H1 (cell line): ENCODE data around the gene SSX4. TPM values are rescaled to one million over a fixed set of nuclear protein-coding genes. Genes with fewer than 3 reads are reported as not detected.
"Not testable (repeated sequence)": the region's sequence is repeated elsewhere in the genome, so short reads cannot be mapped to it uniquely, and the experiment has no call there.

Source experiments
- CTCF ChIA-PET: fragments of 300-600 bp; sonication (Branson Sonifier 250); formaldehyde crosslinking; loops from one replicate; lab custom pipeline; 2021; ENCODE audit not compliant: partially characterized antibody; lab: Charles Lee
- POLR2A ChIA-PET: fragments of 300-600 bp; sonication (Branson Sonifier 250); formaldehyde crosslinking; loops from one replicate; lab custom pipeline; 2021; ENCODE audit warnings: inconsistent platforms; ENCODE audit not compliant: partially characterized antibody; lab: Charles Lee
- DNase-seq, 2 experiments: peaks; one replicate each; pipeline versions ENCODE4 v3.0.0 to v3.0.0-alpha.2; 2010 to 2022; ENCODE audit warnings: low spot score in 2 of 2, low read depth in 1 of 2, mixed read lengths in 1 of 2
- FAIRE-seq: peaks from 2 replicates; lab custom pipeline; 2011; peaks lifted over from hg19 to GRCh38; lab: Jason Lieb, UNC
- H2AFZ ChIP-seq: 2 replicates; pipeline ENCODE4 v1.8.1; 2012; ENCODE audit warnings: low read length, inconsistent platforms
- H2AK5ac ChIP-seq: 2 replicates; pipeline ENCODE4 v1.6.1; 2013; ENCODE audit warnings: low read depth, low read length
- H2BK120ac ChIP-seq: replicated peaks from 2 replicates; pipeline ENCODE3; 2013; ENCODE audit warnings: low read depth, low read length, inconsistent platforms
- H2BK12ac ChIP-seq: 2 replicates; pipeline ENCODE4 v1.6.1; 2013; ENCODE audit warnings: low read depth, low read length
- H2BK15ac ChIP-seq: 2 replicates; pipeline ENCODE4 v1.6.1; 2013; ENCODE audit warnings: low read length
- H2BK20ac ChIP-seq: 2 replicates; pipeline ENCODE4 v1.6.1; 2013; ENCODE audit warnings: low read length
- H2BK5ac ChIP-seq: 2 replicates; pipeline ENCODE4 v1.6.1; 2013; ENCODE audit warnings: low read depth, low read length
- H3K14ac ChIP-seq: 2 replicates; pipeline ENCODE4 v1.6.1; 2013; ENCODE audit warnings: inconsistent platforms; ENCODE audit not compliant: insufficient read length
- H3K18ac ChIP-seq: 2 replicates; pipeline ENCODE4 v1.6.1; 2013; ENCODE audit warnings: low read length; ENCODE audit errors: extremely low read depth
- H3K23ac ChIP-seq: 2 replicates; pipeline ENCODE4 v1.6.1; 2013; ENCODE audit warnings: inconsistent platforms; ENCODE audit not compliant: insufficient read length
- H3K23me2 ChIP-seq: 2 replicates; pipeline ENCODE4 v1.6.1; 2013; ENCODE audit warnings: low read depth, low read length
- H3K27ac ChIP-seq: 2 replicates; pipeline ENCODE4 v1.6.1; 2011; ENCODE audit warnings: low read depth, low read length, inconsistent platforms
- H3K27me3 ChIP-seq, 4 experiments: replicated peaks in 1 of 4; 1 replicate in 1 of 4; 2 replicates in 3 of 4; pipeline versions ENCODE4 v1.6.1 to v1.8.1; 2011 to 2013; ENCODE audit warnings: low read length in 3 of 4, mild to moderate bottlenecking in 3 of 4, inconsistent platforms in 2 of 4, mixed read lengths in 2 of 4, moderate library complexity in 1 of 4; ENCODE audit not compliant: control insufficient read depth in 3 of 4, insufficient read depth in 3 of 4; ENCODE audit errors: extremely low read depth in 1 of 4
- H3K36me3 ChIP-seq, 4 experiments: 2 replicates each; pipeline versions ENCODE4 v1.6.1 to v1.8.1; 2011 to 2013; ENCODE audit warnings: mild to moderate bottlenecking in 4 of 4, low read length in 3 of 4, moderate library complexity in 2 of 4, control low read depth in 1 of 4, inconsistent platforms in 1 of 4; ENCODE audit not compliant: insufficient read depth in 4 of 4, control insufficient read depth in 2 of 4
- H3K4ac ChIP-seq: replicated peaks from 2 replicates; pipeline ENCODE3; 2013; ENCODE audit warnings: low read length, low read depth, mixed read lengths, inconsistent platforms; ENCODE audit not compliant: insufficient read length
- H3K4me1 ChIP-seq, 4 experiments: replicated peaks in 1 of 4; 1 replicate in 1 of 4; 2 replicates in 3 of 4; pipeline versions ENCODE4 v1.6.1 to v1.8.1; 2011 to 2013; ENCODE audit warnings: low read length in 3 of 4, inconsistent platforms in 2 of 4, mixed read lengths in 1 of 4; ENCODE audit not compliant: insufficient read depth in 4 of 4, control insufficient read depth in 3 of 4
- H3K4me2 ChIP-seq, 2 experiments: 2 replicates each; pipeline versions ENCODE4 v1.6.1 to v1.8.1; 2011 to 2013; ENCODE audit warnings: low read depth in 2 of 2, low read length in 2 of 2, control low read depth in 1 of 2, inconsistent platforms in 1 of 2, mild to moderate bottlenecking in 1 of 2; ENCODE audit not compliant: insufficient read depth in 1 of 2
- H3K4me3 ChIP-seq, 4 experiments: fragments of 200-600, 300-600 bp in 1 of 4; sonication (generic), shearing (Covaris generic), sonication (Bioruptor Twin) in 1 of 4; 2 replicates each; pipeline versions ENCODE4 v1.5.1 to v1.8.1; 2011 to 2016; ENCODE audit warnings: low read length in 4 of 4, low read depth in 3 of 4, control low read depth in 2 of 4, inconsistent platforms in 2 of 4, mild to moderate bottlenecking in 2 of 4, mixed read lengths in 1 of 4, moderate library complexity in 1 of 4; ENCODE audit not compliant: insufficient read depth in 2 of 4; ENCODE audit errors: extremely low read depth in 1 of 4
- H3K56ac ChIP-seq: replicated peaks from 2 replicates; pipeline ENCODE3; 2013; ENCODE audit warnings: low read depth, mild to moderate bottlenecking, mixed read lengths, low read length, inconsistent platforms; ENCODE audit not compliant: insufficient read length
- H3K79me1 ChIP-seq: 2 replicates; pipeline ENCODE4 v1.6.1; 2013; ENCODE audit warnings: low read depth, low read length, control low read depth
- H3K79me2 ChIP-seq, 2 experiments: 2 replicates each; pipeline versions ENCODE4 v1.6.1 to v1.8.1; 2012 to 2013; ENCODE audit warnings: low read length in 2 of 2, mild to moderate bottlenecking in 2 of 2, inconsistent platforms in 1 of 2; ENCODE audit not compliant: insufficient read depth in 2 of 2, control insufficient read depth in 1 of 2
- H3K9ac ChIP-seq, 4 experiments: replicated peaks in 1 of 4; 1 replicate in 1 of 4; 2 replicates in 3 of 4; pipeline versions ENCODE4 v1.6.1 to v1.8.1; 2011 to 2013; ENCODE audit warnings: low read depth in 3 of 4, low read length in 3 of 4, control low read depth in 2 of 4, mild to moderate bottlenecking in 2 of 4, moderate library complexity in 2 of 4, inconsistent platforms in 1 of 4; ENCODE audit errors: extremely low read depth in 1 of 4
- H3K9me3 ChIP-seq, 2 experiments: 2 replicates each; pipeline versions ENCODE4 v1.6.1 to v1.8.1; 2012 to 2013; ENCODE audit warnings: mild to moderate bottlenecking in 2 of 2, moderate library complexity in 2 of 2, control low read depth in 1 of 2, inconsistent platforms in 1 of 2, low read depth in 1 of 2, low read length in 1 of 2, mixed read lengths in 1 of 2; ENCODE audit not compliant: insufficient read depth in 2 of 2
- H4K20me1 ChIP-seq, 2 experiments: replicated peaks in 1 of 2; 2 replicates each; pipeline versions ENCODE3 to v1.8.1; 2011 to 2013; ENCODE audit warnings: inconsistent platforms in 2 of 2, low read length in 2 of 2, mild to moderate bottlenecking in 1 of 2; ENCODE audit not compliant: insufficient read depth in 2 of 2, control insufficient read depth in 1 of 2
- H4K5ac ChIP-seq: 2 replicates; pipeline ENCODE4 v1.6.1; 2013; ENCODE audit warnings: low read length, low read depth, mixed read lengths, inconsistent platforms; ENCODE audit not compliant: insufficient read length
- H4K8ac ChIP-seq: 2 replicates; pipeline ENCODE4 v1.8.0; 2013; ENCODE audit warnings: mild to moderate bottlenecking, moderate library complexity, low read length, inconsistent platforms; ENCODE audit not compliant: insufficient read depth; ENCODE audit errors: extremely low read depth
- H4K91ac ChIP-seq: replicated peaks from 2 replicates; pipeline ENCODE3; 2013; ENCODE audit warnings: low read length, mixed read lengths, inconsistent platforms; ENCODE audit not compliant: insufficient read length
- WGBS, 2 experiments: shearing (Covaris generic) in 1 of 2; methylation state at CpG; one replicate each; pipeline versions ENCODE4 v1.1.6 to v1.1.7; 2013 to 2015; ENCODE audit warnings: low lambda C conversion rate in 2 of 2, mixed read lengths in 2 of 2, inconsistent platforms in 1 of 2, low coverage in 1 of 2, missing lambda C conversion rate in 1 of 2; ENCODE audit not compliant: insufficient replicate concordance in 2 of 2, insufficient coverage in 1 of 2, insufficient read length in 1 of 2; ENCODE audit errors: extremely low coverage in 1 of 2, missing lambda C conversion rate in 1 of 2; 5-methylcytosine and 5-hydroxymethylcytosine counted together
- polyA plus RNA-seq, 7 experiments: library from polyadenylated mRNA; depleted of rRNA in 3 of 7; stranded (reverse) in 5 of 7; unstranded in 2 of 7; fragments of >200 nt in 5 of 7; fragments of 200-250 nt in 2 of 7; gene quantifications; 1 replicate in 5 of 7; 2 replicates in 1 of 7; 4 replicates in 1 of 7; pipeline versions ENCODE4 v1.2.1 to v1.2.3, GENCODE V29; 2011 to 2013; ENCODE audit warnings: missing spikeins in 2 of 7, mixed read lengths in 2 of 7
- total RNA-seq: library from RNA; stranded (reverse); fragmentation: NEBNext Ultra II Directional; extraction: Animal tissue kit (Norgen Biotek cat#: 25700); gene quantifications from 2 replicates; pipeline ENCODE4 v1.2.1, GENCODE V29; 2021

SSX4 gene
- total and polyA plus RNA-seq, 2 of the 8 experiments (the other 6 are each of a cell fraction or from before 2014, with no cell fraction given): 0.26 to 0.32 TPM

DNA sequence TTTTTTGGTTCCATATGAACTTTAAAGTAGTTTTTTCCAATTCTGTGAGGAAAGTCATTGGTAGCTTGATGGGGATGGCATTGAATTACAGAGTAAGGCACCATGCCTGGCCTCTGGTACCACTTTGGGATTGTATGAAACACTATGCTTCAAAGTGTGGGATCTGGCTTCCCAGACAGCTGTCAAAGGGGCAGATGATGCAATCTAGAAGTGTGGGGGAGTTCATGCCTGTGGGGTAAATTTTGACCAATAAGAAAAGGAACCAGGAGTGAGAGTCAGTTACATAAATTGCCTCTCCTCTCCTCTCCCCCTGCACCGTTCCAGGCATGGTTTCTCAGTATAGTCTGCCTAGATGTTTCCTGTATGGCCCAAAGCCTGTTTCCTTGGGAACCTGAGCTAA is 14.5 kb downstream of the SSX4 start:
- H3K9me3 ChIP-seq, H3K27me3 ChIP-seq, H2AK5ac ChIP-seq, H2BK15ac ChIP-seq, H2BK20ac ChIP-seq, H3K14ac ChIP-seq, H4K91ac ChIP-seq, DNase-seq, H3K79me2 ChIP-seq, H2BK120ac ChIP-seq, H3K4me2 ChIP-seq, H3K18ac ChIP-seq, H3K4ac ChIP-seq, H3K23me2 ChIP-seq, H3K27ac ChIP-seq, H3K4me1 ChIP-seq, H4K8ac ChIP-seq, POLR2A ChIA-PET, CTCF ChIA-PET, H3K23ac ChIP-seq, H2BK12ac ChIP-seq, H3K9ac ChIP-seq, FAIRE-seq, H3K79me1 ChIP-seq, H2BK5ac ChIP-seq, H4K20me1 ChIP-seq, H3K56ac ChIP-seq, H3K36me3 ChIP-seq, H4K5ac ChIP-seq, H2AFZ ChIP-seq, H3K4me3 ChIP-seq: not testable (repeated sequence)
- WGBS, 2 experiments: 83% methylated on average over 1 of the region's 1 CpG; no CpG with 5 or more reads in 1 of the 2 experiments

DNA sequence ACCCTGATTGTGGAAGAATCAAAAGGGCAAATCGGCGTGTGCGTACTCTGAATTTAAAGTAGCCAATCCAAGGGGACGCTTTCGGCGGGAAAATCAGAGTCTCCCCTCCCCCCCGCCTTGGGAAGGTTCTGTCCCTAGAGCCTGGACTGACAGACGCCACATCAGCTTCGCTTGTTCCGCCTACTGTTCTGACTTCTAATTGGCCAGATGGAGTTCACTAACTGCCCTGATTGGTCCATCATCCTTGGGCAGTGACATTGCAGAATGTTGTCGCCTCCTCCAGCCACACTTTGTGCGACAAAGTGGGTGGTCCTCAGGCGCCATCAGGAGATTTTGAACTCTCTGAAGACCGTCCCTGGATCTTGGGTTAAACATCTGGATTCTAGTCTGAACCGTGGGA is 28.5 kb downstream of the SSX4 start, which contains the start of gene SSX4B:
SSX4B (minus strand) TSS at position 101 of the 400 bp plus-strand sequence. CDS start 588 bp downstream, outside the sequence.
- H3K4me2 ChIP-seq, H3K14ac ChIP-seq, H3K23me2 ChIP-seq, H4K8ac ChIP-seq, H4K20me1 ChIP-seq, H3K18ac ChIP-seq, H3K79me2 ChIP-seq, H3K9ac ChIP-seq, H3K79me1 ChIP-seq, H4K5ac ChIP-seq, H2BK15ac ChIP-seq, H3K27ac ChIP-seq, H3K23ac ChIP-seq, H2BK120ac ChIP-seq, H2AK5ac ChIP-seq, H3K4me1 ChIP-seq, H3K36me3 ChIP-seq, H3K56ac ChIP-seq, H4K91ac ChIP-seq, CTCF ChIA-PET, H2BK5ac ChIP-seq, H3K27me3 ChIP-seq, H2BK12ac ChIP-seq, DNase-seq, H3K9me3 ChIP-seq, H2AFZ ChIP-seq, POLR2A ChIA-PET, H3K4ac ChIP-seq, H3K4me3 ChIP-seq, H2BK20ac ChIP-seq: not testable (repeated sequence)
- no CpG with 5 or more reads among the region's 15 CpGs for WGBS, 2 experiments
- FAIRE-seq: peak; percentile 65
